Testis (tissue), 2 donors: ENCODE measurements around the gene ARHGAP31.

Source experiments
- CTCF ChIP-seq, 3 experiments: fragments of 450-650 bp in 2 of 3; fragments of 200-600 bp in 1 of 3; sonication (generic) in 1 of 3; IDR thresholded peaks; one replicate each; pipeline ENCODE4 v1.5.1; 2016 to 2019; ENCODE audit warnings: antibody characterized with exemption in 3 of 3, mild to moderate bottlenecking in 2 of 3, moderate library complexity in 1 of 3
- POLR2A ChIP-seq: fragments of 450-650 bp; IDR thresholded peaks from one replicate; pipeline ENCODE4 v1.6.1; 2017; ENCODE audit warnings: antibody characterized with exemption, mild to moderate bottlenecking, moderate library complexity

GRCh38 chr3:119378259-119378803 is 84.1 kb downstream of the ARHGAP31 start:
- TF ChIP-seq POLR2A (no peak), CTCF (IDR thresholded peaks at IDR 0.05) (no peak)
